RWPE2 (cell line): ENCODE measurements around the gene DIAPH3.

Experiments
- ATAC-seq: fragments of 200-7000 bp; cut with Tn5 transposase; 3 replicates; pipeline ENCODE4 v1.9.1; 2021; ENCODE audit warnings: low read depth
- DNase-seq: peaks from one replicate; pipeline ENCODE4 v3.0.0-alpha.2; 2020; ENCODE audit warnings: low spot score
- H3K27ac ChIP-seq: fragments of 450-650 bp; 2 replicates; pipeline ENCODE4 v1.5.1; 2017; ENCODE audit warnings: mild to moderate bottlenecking; ENCODE audit not compliant: poor library complexity, severe bottlenecking
- H3K27me3 ChIP-seq: fragments of 250-450 bp; sonication (Bioruptor Pico); 2 replicates; pipeline ENCODE4 v1.5.1; 2021; ENCODE audit warnings: mild to moderate bottlenecking, moderate library complexity; ENCODE audit not compliant: insufficient read depth, poor library complexity, severe bottlenecking
- H3K36me3 ChIP-seq: fragments of 250-450 bp; sonication (Bioruptor Pico); 2 replicates; pipeline ENCODE4 v1.5.1; 2020; ENCODE audit warnings: low read depth, mild to moderate bottlenecking, moderate library complexity
- H3K4me1 ChIP-seq: fragments of 250-450 bp; sonication (Bioruptor Pico); 2 replicates; pipeline ENCODE4 v1.5.1; 2021; ENCODE audit warnings: mild to moderate bottlenecking, moderate library complexity; ENCODE audit not compliant: insufficient read depth, poor library complexity, severe bottlenecking
- H3K4me3 ChIP-seq: fragments of 250-450 bp; sonication (Bioruptor Pico); 2 replicates; pipeline ENCODE4 v1.5.1; 2021; ENCODE audit warnings: mild to moderate bottlenecking, moderate library complexity; ENCODE audit not compliant: severe bottlenecking
- H3K9me3 ChIP-seq: fragments of 250-450 bp; sonication (Bioruptor Pico); 2 replicates; pipeline ENCODE4 v1.5.1; 2021; ENCODE audit warnings: mild to moderate bottlenecking, moderate library complexity; ENCODE audit not compliant: severe bottlenecking
- TF ChIP-seq, protein P1 (sequence below): fragments of 450-650 bp; IDR thresholded peaks from one replicate; pipeline ENCODE4 v1.5.1; 2017; ENCODE audit warnings: mild to moderate bottlenecking, moderate library complexity; ENCODE audit not compliant: poor library complexity, severe bottlenecking

Gene DIAPH3

DNA sequence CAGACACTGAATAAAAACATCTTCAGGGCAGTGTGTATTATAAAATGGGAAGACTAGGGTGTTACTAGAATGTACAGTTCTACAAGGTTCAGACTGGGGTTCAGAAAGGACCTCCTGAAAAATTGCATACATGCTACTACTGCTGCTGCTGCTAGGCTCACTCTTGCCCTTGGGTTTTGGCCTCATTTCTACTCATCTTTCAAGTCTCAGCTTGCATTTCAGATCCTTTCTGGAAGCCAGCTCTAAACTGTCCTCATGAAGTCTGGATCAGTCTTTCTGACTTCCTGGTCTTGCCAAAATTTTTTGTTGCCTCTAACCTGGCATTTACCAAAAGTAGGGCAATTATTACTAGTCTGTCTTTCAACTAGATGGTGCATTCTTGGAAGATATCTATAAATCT lies 393.3 kb downstream of the DIAPH3 start:
- Histone ChIP-seq H3K4me3 (no peak overlapping the region), H3K36me3 (no peaks in the 10 kb centered on the region), H3K27ac (no peak overlapping the region), H3K27me3 (no peaks in the 10 kb centered on the region), H3K4me1 (peaks cover 18% of the 10 kb centered on the region), H3K9me3 (no peaks in the 10 kb centered on the region)
- ATAC-seq (0 out of 3 replicates have a peak, but pooled peaks have one; percentile 48), DNase-seq (no peak)
- TF ChIP-seq, protein P1, sequence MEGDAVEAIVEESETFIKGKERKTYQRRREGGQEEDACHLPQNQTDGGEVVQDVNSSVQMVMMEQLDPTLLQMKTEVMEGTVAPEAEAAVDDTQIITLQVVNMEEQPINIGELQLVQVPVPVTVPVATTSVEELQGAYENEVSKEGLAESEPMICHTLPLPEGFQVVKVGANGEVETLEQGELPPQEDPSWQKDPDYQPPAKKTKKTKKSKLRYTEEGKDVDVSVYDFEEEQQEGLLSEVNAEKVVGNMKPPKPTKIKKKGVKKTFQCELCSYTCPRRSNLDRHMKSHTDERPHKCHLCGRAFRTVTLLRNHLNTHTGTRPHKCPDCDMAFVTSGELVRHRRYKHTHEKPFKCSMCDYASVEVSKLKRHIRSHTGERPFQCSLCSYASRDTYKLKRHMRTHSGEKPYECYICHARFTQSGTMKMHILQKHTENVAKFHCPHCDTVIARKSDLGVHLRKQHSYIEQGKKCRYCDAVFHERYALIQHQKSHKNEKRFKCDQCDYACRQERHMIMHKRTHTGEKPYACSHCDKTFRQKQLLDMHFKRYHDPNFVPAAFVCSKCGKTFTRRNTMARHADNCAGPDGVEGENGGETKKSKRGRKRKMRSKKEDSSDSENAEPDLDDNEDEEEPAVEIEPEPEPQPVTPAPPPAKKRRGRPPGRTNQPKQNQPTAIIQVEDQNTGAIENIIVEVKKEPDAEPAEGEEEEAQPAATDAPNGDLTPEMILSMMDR: no peak

DNA sequence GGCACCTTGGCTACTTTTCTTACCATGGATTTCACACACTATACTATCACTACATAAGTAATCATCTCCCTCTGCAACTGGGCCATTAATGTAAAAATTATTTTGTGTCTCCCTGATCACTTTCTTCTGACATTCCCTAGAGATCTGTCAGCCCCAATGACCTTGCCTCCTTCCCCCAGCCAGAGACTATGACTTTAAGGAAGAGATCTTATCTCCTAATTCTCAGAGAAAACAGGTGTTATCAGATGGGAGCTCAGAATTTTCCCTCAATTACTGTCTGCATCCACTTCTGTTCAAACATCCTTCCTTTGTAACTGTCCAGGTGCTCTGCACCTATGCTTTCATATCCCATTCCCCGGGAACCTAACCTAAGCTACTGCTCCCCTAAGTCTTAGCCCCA lies 397.5 kb downstream of the DIAPH3 start:
- Histone ChIP-seq H3K4me1 (peaks cover 5% of the 10 kb centered on the region), H3K4me3 (no peak overlapping the region), H3K27me3 (no peaks in the 10 kb centered on the region), H3K27ac (no peak overlapping the region), H3K36me3 (no peaks in the 10 kb centered on the region), H3K9me3 (no peaks in the 10 kb centered on the region)
- ATAC-seq (no peak), DNase-seq (no peak)
- TF ChIP-seq, protein P1: no peak

DNA sequence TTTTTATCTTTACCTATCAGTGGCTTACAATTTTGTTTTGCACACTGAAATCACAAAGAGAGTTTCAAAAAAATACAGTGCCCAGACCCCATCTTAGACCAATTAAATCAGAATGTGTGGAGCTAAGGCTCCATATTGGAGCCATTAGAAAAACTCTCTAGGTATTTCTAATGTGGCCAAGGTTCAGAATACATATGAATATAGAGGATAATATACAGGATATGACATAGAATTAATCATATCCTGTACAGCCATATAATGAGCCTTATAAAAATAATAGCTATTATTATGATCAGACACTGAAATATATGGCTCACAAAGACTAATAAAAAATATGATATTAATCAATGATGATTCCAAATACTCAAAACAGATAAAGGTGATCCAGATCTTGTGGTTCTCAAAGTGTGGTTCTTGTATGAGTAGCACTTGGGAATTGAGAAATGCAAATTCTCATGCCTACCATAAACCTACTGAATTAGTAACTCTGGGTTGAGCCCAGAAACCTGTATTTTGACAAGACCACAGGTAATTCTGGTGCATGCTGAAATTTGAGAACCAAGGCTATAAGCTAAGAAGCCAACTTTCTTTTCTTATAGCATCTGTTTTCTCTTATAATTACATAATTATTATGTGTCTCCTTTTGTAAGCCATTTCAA lies 408.0 kb downstream of the DIAPH3 start:
- DNase-seq (no peak), ATAC-seq (peak; percentile 90)
- Histone ChIP-seq H3K27ac (peak overlapping the region; percentile 68), H3K27me3 (no peaks in the 10 kb centered on the region), H3K4me1 (peaks cover 15% of the 10 kb centered on the region), H3K4me3 (no peak overlapping the region), H3K9me3 (no peaks in the 10 kb centered on the region), H3K36me3 (no peaks in the 10 kb centered on the region)
- TF ChIP-seq, protein P1: no peak

DNA sequence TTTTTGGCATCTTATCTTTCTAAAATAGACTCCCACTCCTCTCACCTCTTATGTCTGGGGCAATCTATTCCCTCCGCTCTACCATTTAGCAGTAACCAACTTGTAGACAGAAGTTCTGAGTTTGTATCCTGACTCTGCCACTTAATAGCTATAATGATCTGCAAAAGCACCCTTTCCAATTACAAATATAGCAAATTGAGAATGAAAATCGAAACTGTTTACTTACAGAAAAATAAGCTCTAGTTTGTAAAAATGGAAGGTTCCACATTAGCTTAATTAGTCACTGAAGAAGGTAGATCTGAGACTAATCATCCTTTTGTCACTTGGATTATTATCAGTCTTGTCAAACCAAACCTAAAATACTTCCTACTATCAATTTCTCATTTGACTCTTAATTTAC lies 409.3 kb downstream of the DIAPH3 start:
- DNase-seq (no peak), ATAC-seq (no peak)
- Histone ChIP-seq H3K9me3 (no peaks in the 10 kb centered on the region), H3K36me3 (no peaks in the 10 kb centered on the region), H3K4me3 (no peak overlapping the region), H3K27ac (peak overlapping the region; percentile 68), H3K27me3 (no peaks in the 10 kb centered on the region), H3K4me1 (peaks cover 15% of the 10 kb centered on the region)
- TF ChIP-seq, protein P1: no peak

DNA sequence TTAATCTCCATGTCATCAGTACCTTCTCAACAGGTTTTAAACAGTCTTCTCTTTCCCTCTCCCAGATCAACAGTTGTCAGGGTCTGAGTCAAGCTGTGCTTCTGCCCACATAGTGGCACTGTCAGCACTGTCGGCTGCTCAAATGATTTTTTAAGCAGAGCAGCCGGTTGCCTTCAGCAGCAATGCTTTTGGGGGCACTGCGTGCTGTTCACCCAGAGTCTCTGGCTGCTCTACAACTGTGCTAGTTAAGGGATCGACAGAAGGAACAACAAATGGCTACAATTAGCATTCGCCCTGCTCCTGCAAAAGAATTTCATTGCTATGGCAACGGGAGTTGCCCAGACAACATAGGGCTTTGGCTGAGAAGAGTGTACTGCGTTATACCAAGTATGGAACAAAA lies 412.9 kb downstream of the DIAPH3 start:
- no peak for ATAC-seq
- no peak overlapping the region for H3K4me3 ChIP-seq
- no peaks in the 10 kb centered on the region for H3K9me3 ChIP-seq
- no peaks in the 10 kb centered on the region for H3K27me3 ChIP-seq
- H3K36me3 ChIP-seq: no peaks in the 10 kb centered on the region
- H3K27ac ChIP-seq: no peak overlapping the region
- TF ChIP-seq, protein P1: no peak
- no peak for DNase-seq
- H3K4me1 ChIP-seq: peaks cover 21% of the 10 kb centered on the region
